ENCODE measurements around the gene S100A2.
"Not testable (repeated sequence)": the region's sequence is repeated elsewhere in the genome, so short reads cannot be mapped to it uniquely, and the experiment has no call there.

Gene S100A2

GRCh38 chr1:153577624-153578051 is 12.0 kb upstream of the S100A2 start:
- no peaks in the 10 kb centered on the region for H3K27me3 ChIP-seq (replicated peaks; ENCODE audit: control insufficient read depth, insufficient read depth, low read length, poor library complexity, severe bottlenecking)

GRCh38 chr1:153577138-153577537 is 11.5 kb upstream of the S100A2 start:
- no peak for DNase-seq
- Histone ChIP-seq H3K27ac (ENCODE audit: insufficient read depth, low read length, poor library complexity, severe bottlenecking) (no peak overlapping the region), H3K36me3 (ENCODE audit: control insufficient read depth, insufficient read depth, low read length) (no peaks in the 10 kb centered on the region), H3K9me3 (ENCODE audit: control insufficient read depth, low read length) (no peaks in the 10 kb centered on the region), H3K4me3 (ENCODE audit: insufficient read depth, low read depth, low read length, poor library complexity, severe bottlenecking) (no peak overlapping the region), H3K27me3 (replicated peaks; ENCODE audit: control insufficient read depth, insufficient read depth, low read length, poor library complexity, severe bottlenecking) (no peaks in the 10 kb centered on the region), H3K4me1 (ENCODE audit: control insufficient read depth, insufficient read depth, low read length, poor library complexity, severe bottlenecking) (no peaks in the 10 kb centered on the region)

More at GRCh38 chr1:153577624-153578051, 12.0 kb upstream of the S100A2 start:
- Histone ChIP-seq H3K4me3 (ENCODE audit: insufficient read depth, low read depth, low read length, poor library complexity, severe bottlenecking) (no peak overlapping the region), H3K9me3 (ENCODE audit: control insufficient read depth, low read length) (no peaks in the 10 kb centered on the region), H3K36me3 (ENCODE audit: control insufficient read depth, insufficient read depth, low read length) (no peaks in the 10 kb centered on the region), H3K4me1 (ENCODE audit: control insufficient read depth, insufficient read depth, low read length, poor library complexity, severe bottlenecking) (no peaks in the 10 kb centered on the region), H3K27ac (ENCODE audit: insufficient read depth, low read length, poor library complexity, severe bottlenecking) (no peak overlapping the region)
- DNase-seq = no peak

- H3K4me3 ChIP-seq (ENCODE audit: insufficient read depth, low read depth, low read length, poor library complexity, severe bottlenecking); H3K9me3 ChIP-seq (ENCODE audit: control insufficient read depth, low read length); H3K27ac ChIP-seq (ENCODE audit: insufficient read depth, low read length, poor library complexity, severe bottlenecking); H3K27me3 ChIP-seq (replicated peaks; ENCODE audit: control insufficient read depth, insufficient read depth, low read length, poor library complexity, severe bottlenecking); H3K36me3 ChIP-seq (ENCODE audit: control insufficient read depth, insufficient read depth, low read length); DNase-seq; H3K4me1 ChIP-seq (ENCODE audit: control insufficient read depth, insufficient read depth, low read length, poor library complexity, severe bottlenecking): not testable (repeated sequence)
Measured at GRCh38 chr1:153575497-153575896, 9.9 kb upstream of the S100A2 start.

- H3K4me1 ChIP-seq (ENCODE audit: control insufficient read depth, insufficient read depth, low read length, poor library complexity, severe bottlenecking) = not testable (repeated sequence)
Measured at GRCh38 chr1:153575081-153575491, 9.4 kb upstream of the S100A2 start.

GRCh38 chr1:153573351-153573750 is 7.7 kb upstream of the S100A2 start:
- Histone ChIP-seq H3K4me1 (ENCODE audit: control insufficient read depth, insufficient read depth, low read length, poor library complexity, severe bottlenecking) (peaks cover 2% of the 10 kb centered on the region), H3K9me3 (ENCODE audit: control insufficient read depth, low read length) (no peaks in the 10 kb centered on the region), H3K4me3 (ENCODE audit: insufficient read depth, low read depth, low read length, poor library complexity, severe bottlenecking) (no peak overlapping the region), H3K27me3 (replicated peaks; ENCODE audit: control insufficient read depth, insufficient read depth, low read length, poor library complexity, severe bottlenecking) (no peaks in the 10 kb centered on the region), H3K36me3 (ENCODE audit: control insufficient read depth, insufficient read depth, low read length) (no peaks in the 10 kb centered on the region), H3K27ac (ENCODE audit: insufficient read depth, low read length, poor library complexity, severe bottlenecking) (no peak overlapping the region)
- DNase-seq = no peak

More at GRCh38 chr1:153575081-153575491, 9.4 kb upstream of the S100A2 start:
- not testable (repeated sequence) for H3K36me3 ChIP-seq (ENCODE audit: control insufficient read depth, insufficient read depth, low read length); H3K27ac ChIP-seq (ENCODE audit: insufficient read depth, low read length, poor library complexity, severe bottlenecking); H3K4me3 ChIP-seq (ENCODE audit: insufficient read depth, low read depth, low read length, poor library complexity, severe bottlenecking); DNase-seq; H3K9me3 ChIP-seq (ENCODE audit: control insufficient read depth, low read length); H3K27me3 ChIP-seq (replicated peaks; ENCODE audit: control insufficient read depth, insufficient read depth, low read length, poor library complexity, severe bottlenecking)

- Histone ChIP-seq H3K27me3 (replicated peaks; ENCODE audit: control insufficient read depth, insufficient read depth, low read length, poor library complexity, severe bottlenecking) (no peaks in the 10 kb centered on the region), H3K4me1 (ENCODE audit: control insufficient read depth, insufficient read depth, low read length, poor library complexity, severe bottlenecking) (peaks cover 9% of the 10 kb centered on the region), H3K4me3 (ENCODE audit: insufficient read depth, low read depth, low read length, poor library complexity, severe bottlenecking) (no peak overlapping the region), H3K27ac (ENCODE audit: insufficient read depth, low read length, poor library complexity, severe bottlenecking) (no peak overlapping the region), H3K36me3 (ENCODE audit: control insufficient read depth, insufficient read depth, low read length) (no peaks in the 10 kb centered on the region), H3K9me3 (ENCODE audit: control insufficient read depth, low read length) (no peaks in the 10 kb centered on the region)
- DNase-seq = peak in 1 of 3 donors; percentile 13
Measured at GRCh38 chr1:153572569-153573015, 6.9 kb upstream of the S100A2 start.

- Histone ChIP-seq H3K27ac (ENCODE audit: insufficient read depth, low read length, poor library complexity, severe bottlenecking) (no peak overlapping the region), H3K27me3 (replicated peaks; ENCODE audit: control insufficient read depth, insufficient read depth, low read length, poor library complexity, severe bottlenecking) (no peaks in the 10 kb centered on the region), H3K4me3 (ENCODE audit: insufficient read depth, low read depth, low read length, poor library complexity, severe bottlenecking) (no peak overlapping the region), H3K36me3 (ENCODE audit: control insufficient read depth, insufficient read depth, low read length) (no peaks in the 10 kb centered on the region), H3K9me3 (ENCODE audit: control insufficient read depth, low read length) (no peaks in the 10 kb centered on the region), H3K4me1 (ENCODE audit: control insufficient read depth, insufficient read depth, low read length, poor library complexity, severe bottlenecking) (peaks cover 14% of the 10 kb centered on the region)
- DNase-seq = no peak
Measured at GRCh38 chr1:153571706-153572105, 6.1 kb upstream of the S100A2 start.

GRCh38 chr1:153570874-153571273 is 5.2 kb upstream of the S100A2 start:
- Histone ChIP-seq H3K36me3 (ENCODE audit: control insufficient read depth, insufficient read depth, low read length) (no peaks in the 10 kb centered on the region), H3K9me3 (ENCODE audit: control insufficient read depth, low read length) (no peaks in the 10 kb centered on the region), H3K27me3 (replicated peaks; ENCODE audit: control insufficient read depth, insufficient read depth, low read length, poor library complexity, severe bottlenecking) (no peaks in the 10 kb centered on the region), H3K27ac (ENCODE audit: insufficient read depth, low read length, poor library complexity, severe bottlenecking) (no peak overlapping the region), H3K4me1 (ENCODE audit: control insufficient read depth, insufficient read depth, low read length, poor library complexity, severe bottlenecking) (peaks cover 21% of the 10 kb centered on the region), H3K4me3 (ENCODE audit: insufficient read depth, low read depth, low read length, poor library complexity, severe bottlenecking) (no peak overlapping the region)
- DNase-seq = no peak

- H3K27ac ChIP-seq (ENCODE audit: insufficient read depth, low read length, poor library complexity, severe bottlenecking) = no peak overlapping the region
Measured at GRCh38 chr1:153569465-153569864, 3.8 kb upstream of the S100A2 start.

GRCh38 chr1:153568367-153569099 is 2.9 kb upstream of the S100A2 start:
- no peaks in the 10 kb centered on the region for H3K9me3 ChIP-seq (ENCODE audit: control insufficient read depth, low read length)
- peak; percentile 57 to 72 (median 70) for DNase-seq
- peaks cover 28% of the 10 kb centered on the region for H3K4me1 ChIP-seq (ENCODE audit: control insufficient read depth, insufficient read depth, low read length, poor library complexity, severe bottlenecking)
- no peak overlapping the region for H3K27ac ChIP-seq (ENCODE audit: insufficient read depth, low read length, poor library complexity, severe bottlenecking)
- no peaks in the 10 kb centered on the region for H3K27me3 ChIP-seq (replicated peaks; ENCODE audit: control insufficient read depth, insufficient read depth, low read length, poor library complexity, severe bottlenecking)
- H3K4me3 ChIP-seq (ENCODE audit: insufficient read depth, low read depth, low read length, poor library complexity, severe bottlenecking) = no peak overlapping the region
- H3K36me3 ChIP-seq (ENCODE audit: control insufficient read depth, insufficient read depth, low read length) = no peaks in the 10 kb centered on the region

More at GRCh38 chr1:153569465-153569864, 3.8 kb upstream of the S100A2 start:
- no peaks in the 10 kb centered on the region for H3K27me3 ChIP-seq (replicated peaks; ENCODE audit: control insufficient read depth, insufficient read depth, low read length, poor library complexity, severe bottlenecking)
- H3K4me1 ChIP-seq (ENCODE audit: control insufficient read depth, insufficient read depth, low read length, poor library complexity, severe bottlenecking) = peaks cover 28% of the 10 kb centered on the region
- DNase-seq = no peak
- H3K36me3 ChIP-seq (ENCODE audit: control insufficient read depth, insufficient read depth, low read length) = no peaks in the 10 kb centered on the region
- H3K4me3 ChIP-seq (ENCODE audit: insufficient read depth, low read depth, low read length, poor library complexity, severe bottlenecking) = no peak overlapping the region
- H3K9me3 ChIP-seq (ENCODE audit: control insufficient read depth, low read length) = no peaks in the 10 kb centered on the region

Measured in effector memory CD4-positive, alpha-beta T cell (primary cell).